Cardiac muscle cell (in vitro differentiated cells and primary cell): Measurements from ENCODE around the gene ZNF70. TPM values are rescaled to one million over a fixed set of nuclear protein-coding genes. Genes with fewer than 3 reads are reported as not detected.

Experiments used
- DNase-seq, 2 donors: peaks; one replicate each; pipeline versions ENCODE4 v3.0.0 to v3.0.0-alpha.2; 2010 to 2017; ENCODE audit warnings: low read depth in 1 of 2, low spot score in 1 of 2
- H3K27ac ChIP-seq: fragments of 200-600 bp; sonication (generic); 2 replicates; pipeline ENCODE4 v1.5.1; 2016
- H3K27me3 ChIP-seq: fragments of 200-600 bp; sonication (generic); 2 replicates; pipeline ENCODE4 v1.6.0; 2016; ENCODE audit warnings: control low read depth
- H3K36me3 ChIP-seq: fragments of 200-600 bp; sonication (generic); 2 replicates; pipeline ENCODE4 v1.5.1; 2016; ENCODE audit warnings: control low read depth
- H3K4me1 ChIP-seq: fragments of 200-600 bp; sonication (generic); 2 replicates; pipeline ENCODE4 v1.8.1; 2017; ENCODE audit warnings: low read depth, mild to moderate bottlenecking, mixed run types
- H3K4me3 ChIP-seq: fragments of 200-600 bp; sonication (generic); 2 replicates; pipeline ENCODE4 v1.5.1; 2016; ENCODE audit warnings: mild to moderate bottlenecking
- H3K9me3 ChIP-seq: fragments of 200-600 bp; sonication (generic); 2 replicates; pipeline ENCODE4 v1.5.1; 2017; ENCODE audit warnings: low read depth, mild to moderate bottlenecking, control low read depth
- CTCF ChIP-seq: IDR thresholded peaks from 2 replicates; pipeline ENCODE4 v1.5.1; 2012; ENCODE audit warnings: low read depth, mild to moderate bottlenecking, low read length
- polyA plus RNA-seq: library from polyadenylated mRNA; unstranded; fragments of >200 nt; fragmentation: Nextera tagmentation; extraction: Ambion mirVana; gene quantifications from 2 replicates; pipeline ENCODE4 v1.2.1, GENCODE V29; 2016
- total RNA-seq: library from RNA; depleted of rRNA; stranded (reverse); fragments of >200 nt; gene quantifications from 2 replicates; pipeline ENCODE4 v1.2.3, GENCODE V29; 2016

The ZNF70 gene
- total RNA-seq (6.4 and 8.4 TPM in 2 replicates), polyA plus RNA-seq (2.3 TPM in 2 replicates)

GRCh38 chr22:23750714-23751440 lies at the start of gene ZNF70:
Gene ZNF70 (minus strand): TSS chr22:23751112. CDS start chr22:23745140, 5,972 bp downstream.
- no peaks in the 10 kb centered on the region for H3K36me3 ChIP-seq

GRCh38 chr22:23796461-23796860 lies 45.5 kb upstream of the ZNF70 start:
- peaks cover 50% of the 10 kb centered on the region for H3K36me3 ChIP-seq
- H3K27me3 ChIP-seq: no peaks in the 10 kb centered on the region
- TF ChIP-seq CTCF: no peak
- peak in 1 of 2 donors; percentile 42 for DNase-seq
- H3K4me1 ChIP-seq: peaks cover under 1% of the 10 kb centered on the region
- H3K4me3 ChIP-seq: no peak overlapping the region
- no peak overlapping the region for H3K27ac ChIP-seq
- no peaks in the 10 kb centered on the region for H3K9me3 ChIP-seq

More at GRCh38 chr22:23750714-23751440, at the start of gene ZNF70:
- Histone ChIP-seq H3K4me1 (peaks cover 7% of the 10 kb centered on the region), H3K27me3 (no peaks in the 10 kb centered on the region), H3K27ac (peak within 1 kb of the TSS; percentile 94), H3K4me3 (peak within 1 kb of the TSS; percentile 87), H3K9me3 (no peaks in the 10 kb centered on the region)
- DNase-seq: peak; percentile 85 to 94
- peak; percentile 25 for TF ChIP-seq CTCF

GRCh38 chr22:23793326-23793725 lies 42.4 kb upstream of the ZNF70 start:
- Histone ChIP-seq H3K27me3 (no peaks in the 10 kb centered on the region), H3K4me1 (peaks cover 16% of the 10 kb centered on the region), H3K9me3 (no peaks in the 10 kb centered on the region), H3K4me3 (no peak overlapping the region), H3K36me3 (peaks cover 34% of the 10 kb centered on the region), H3K27ac (no peak overlapping the region)
- TF ChIP-seq CTCF: no peak
- DNase-seq: no peak

GRCh38 chr22:23791738-23792645 lies 41.1 kb upstream of the ZNF70 start:
- TF ChIP-seq CTCF: no peak
- Histone ChIP-seq H3K4me3 (no peak overlapping the region), H3K4me1 (peaks cover 23% of the 10 kb centered on the region), H3K36me3 (peaks cover 31% of the 10 kb centered on the region), H3K27me3 (no peaks in the 10 kb centered on the region), H3K27ac (no peak overlapping the region), H3K9me3 (no peaks in the 10 kb centered on the region)
- no peak for DNase-seq

GRCh38 chr22:23790819-23791737 lies 40.2 kb upstream of the ZNF70 start:
- DNase-seq: peak in 1 of 2 donors; percentile 78
- no peak for TF ChIP-seq CTCF
- H3K27ac ChIP-seq: no peak overlapping the region

More at GRCh38 chr22:23790819-23791737, 40.2 kb upstream of the ZNF70 start:
- Histone ChIP-seq H3K9me3 (no peaks in the 10 kb centered on the region), H3K4me1 (peaks cover 29% of the 10 kb centered on the region), H3K36me3 (peaks cover 26% of the 10 kb centered on the region), H3K4me3 (no peak overlapping the region), H3K27me3 (no peaks in the 10 kb centered on the region)
